ENCODE results near the gene SH3TC1.

SH3TC1 gene

DNA sequence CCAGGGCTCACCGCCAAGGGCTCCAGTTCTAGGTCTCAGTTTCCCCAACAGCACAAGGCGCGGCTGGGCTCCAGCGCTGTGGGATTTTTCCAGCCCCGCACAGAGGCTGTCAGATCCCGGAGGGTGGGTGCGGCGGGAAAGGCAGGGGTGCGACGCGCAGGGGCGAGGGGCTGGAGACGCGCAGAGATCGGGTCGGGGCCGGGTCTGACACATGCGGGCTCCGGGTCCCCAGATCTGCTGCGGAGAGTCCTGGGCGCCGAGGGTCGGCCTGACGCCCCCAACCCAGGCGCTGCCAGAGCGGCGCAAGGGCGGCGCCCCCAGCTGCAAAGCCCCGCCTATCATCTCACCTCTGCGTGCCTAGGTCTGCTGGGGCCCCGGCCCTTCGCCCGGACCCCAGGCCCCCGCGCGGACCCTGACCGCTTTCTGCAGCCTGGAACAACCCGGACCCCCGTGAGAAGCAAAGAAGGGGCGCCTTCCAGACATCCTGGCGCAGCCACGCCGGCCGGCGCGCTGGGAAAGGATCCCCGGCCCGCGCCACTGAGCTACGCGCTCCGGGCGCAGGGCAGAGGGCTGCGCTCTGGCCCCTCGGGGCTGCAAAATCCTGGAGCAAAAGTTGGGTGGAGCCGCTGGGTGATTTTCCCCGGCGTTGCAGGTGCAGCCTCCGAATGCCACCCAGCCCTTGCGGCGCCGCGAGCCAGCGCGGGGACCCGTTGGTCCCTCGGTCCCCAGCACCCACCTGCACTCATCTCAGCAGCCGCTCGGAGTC, 41.0 kb upstream of the SH3TC1 start:
- H3K27ac ChIP-seq (ENCODE audit: low read depth, low read length) = no peak overlapping the region
- H3K18ac ChIP-seq (ENCODE audit: low read length) = no peak overlapping the region
- peak overlapping the region; percentile 60 for H3K56ac ChIP-seq (ENCODE audit: low read length)
- no peaks in the 10 kb centered on the region for H3K79me2 ChIP-seq (ENCODE audit: control insufficient read depth, insufficient read depth, low read length)
- H2BK15ac ChIP-seq (replicated peaks; ENCODE audit: low read depth) = no peak overlapping the region
- no peak for DNase-seq
- no peak overlapping the region for H4K8ac ChIP-seq (ENCODE audit: low read depth, low read length)
- WGBS (ENCODE audit: extremely low coverage, insufficient coverage, low lambda C conversion rate) = no CpG with 5 or more reads among the region's 70 CpGs
- peaks cover 1% of the 10 kb centered on the region for H3K4me1 ChIP-seq (ENCODE audit: control insufficient read depth, low read depth, low read length)
- H3K27me3 ChIP-seq (ENCODE audit: insufficient read depth, low read length, poor library complexity) = peaks cover 15% of the 10 kb centered on the region
- H3K4ac ChIP-seq (ENCODE audit: low read depth, low read length) = no peak overlapping the region
- H2BK120ac ChIP-seq (ENCODE audit: low read depth, low read length) = no peak overlapping the region
- no peaks in the 10 kb centered on the region for H3K36me3 ChIP-seq (ENCODE audit: control insufficient read depth, insufficient read depth, low read length)
- H2AK5ac ChIP-seq (ENCODE audit: low read length) = no peak overlapping the region
- H3K4me2 ChIP-seq (ENCODE audit: low read length) = peak overlapping the region; percentile 78
- no peak overlapping the region for H4K5ac ChIP-seq (ENCODE audit: low read length)
- no peak overlapping the region for H3K9ac ChIP-seq (ENCODE audit: low read length)
- H2BK5ac ChIP-seq (ENCODE audit: low read length) = no peak overlapping the region
- no peak overlapping the region for H3K23ac ChIP-seq (ENCODE audit: low read length)
- no peaks in the 10 kb centered on the region for H3K79me1 ChIP-seq (ENCODE audit: low read length)
- no peak overlapping the region for H3K4me3 ChIP-seq (ENCODE audit: low read length)

DNA sequence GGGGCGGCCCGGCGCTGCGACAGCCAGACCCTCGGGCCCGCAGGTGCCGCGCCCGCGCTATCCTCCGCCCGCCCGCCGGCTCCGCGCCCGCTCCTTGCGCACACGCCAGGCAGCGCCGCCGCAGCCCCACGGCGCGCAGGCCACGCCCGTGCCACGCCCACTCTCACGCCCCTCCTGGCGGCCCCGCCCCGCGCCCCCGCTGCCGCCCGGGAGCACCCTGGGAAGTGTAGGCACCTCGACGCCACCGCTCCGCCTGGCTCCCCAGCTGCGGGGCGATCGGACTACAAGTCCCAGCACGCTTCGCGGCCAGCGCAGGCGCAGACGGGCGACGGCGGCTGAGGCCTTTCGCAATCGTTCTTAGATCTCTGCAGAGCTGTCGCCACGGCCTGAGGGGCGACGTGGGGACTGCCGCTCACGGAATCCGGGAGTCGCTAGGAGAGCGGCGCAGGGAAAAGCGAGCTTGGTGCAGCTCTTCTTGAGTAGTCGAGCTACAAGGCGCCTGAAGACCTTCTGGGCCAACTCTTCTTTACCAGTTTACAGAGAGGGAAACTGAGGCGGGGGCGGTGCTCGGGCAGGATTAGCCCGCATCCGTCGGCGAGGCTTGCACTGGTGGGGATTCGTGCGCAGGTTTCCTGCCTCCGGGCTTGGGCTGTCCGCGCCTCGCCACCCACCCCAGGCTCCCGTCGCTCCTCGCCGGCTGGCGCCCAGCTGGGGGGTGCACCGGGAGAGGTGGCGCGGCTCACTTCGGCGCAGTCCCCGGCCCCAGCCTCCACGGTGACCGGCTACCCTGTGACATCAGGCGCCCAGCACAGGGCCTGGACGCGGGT, 40.2 kb upstream of the SH3TC1 start, which contains the start of gene ABLIM2:
Gene ABLIM2, minus strand, starts transcription at position 104 of the 827 bp plus-strand sequence. CDS start 124 bp downstream, outside the sequence.
- Histone ChIP-seq H3K56ac (ENCODE audit: low read length) (peak within 1 kb of the TSS; percentile 80), H2BK15ac (replicated peaks; ENCODE audit: low read depth) (no peak within 1 kb of the TSS), H3K4me2 (ENCODE audit: low read length) (peak within 1 kb of the TSS; percentile 98), H2BK5ac (ENCODE audit: low read length) (no peak within 1 kb of the TSS), H3K23ac (ENCODE audit: low read length) (no peak within 1 kb of the TSS), H3K79me1 (ENCODE audit: low read length) (no peaks in the 10 kb centered on the region), H2AK5ac (ENCODE audit: low read length) (no peak within 1 kb of the TSS), H4K5ac (ENCODE audit: low read length) (no peak within 1 kb of the TSS), H3K27me3 (ENCODE audit: insufficient read depth, low read length, poor library complexity) (peaks cover 15% of the 10 kb centered on the region), H3K36me3 (ENCODE audit: control insufficient read depth, insufficient read depth, low read length) (no peaks in the 10 kb centered on the region), H3K4me3 (ENCODE audit: low read length) (peak within 1 kb of the TSS; percentile 67), H3K27ac (ENCODE audit: low read depth, low read length) (no peak within 1 kb of the TSS), H3K79me2 (ENCODE audit: control insufficient read depth, insufficient read depth, low read length) (no peaks in the 10 kb centered on the region), H3K18ac (ENCODE audit: low read length) (no peak within 1 kb of the TSS), H3K4ac (ENCODE audit: low read depth, low read length) (no peak within 1 kb of the TSS), H2BK120ac (ENCODE audit: low read depth, low read length) (no peak within 1 kb of the TSS), H4K8ac (ENCODE audit: low read depth, low read length) (no peak within 1 kb of the TSS), H3K9ac (ENCODE audit: low read length) (peak within 1 kb of the TSS; percentile 73), H3K4me1 (ENCODE audit: control insufficient read depth, low read depth, low read length) (peaks cover 1% of the 10 kb centered on the region)
- DNase-seq = peak; percentile 98
- WGBS (ENCODE audit: extremely low coverage, insufficient coverage, low lambda C conversion rate) = no CpG with 5 or more reads among the region's 96 CpGs

DNA sequence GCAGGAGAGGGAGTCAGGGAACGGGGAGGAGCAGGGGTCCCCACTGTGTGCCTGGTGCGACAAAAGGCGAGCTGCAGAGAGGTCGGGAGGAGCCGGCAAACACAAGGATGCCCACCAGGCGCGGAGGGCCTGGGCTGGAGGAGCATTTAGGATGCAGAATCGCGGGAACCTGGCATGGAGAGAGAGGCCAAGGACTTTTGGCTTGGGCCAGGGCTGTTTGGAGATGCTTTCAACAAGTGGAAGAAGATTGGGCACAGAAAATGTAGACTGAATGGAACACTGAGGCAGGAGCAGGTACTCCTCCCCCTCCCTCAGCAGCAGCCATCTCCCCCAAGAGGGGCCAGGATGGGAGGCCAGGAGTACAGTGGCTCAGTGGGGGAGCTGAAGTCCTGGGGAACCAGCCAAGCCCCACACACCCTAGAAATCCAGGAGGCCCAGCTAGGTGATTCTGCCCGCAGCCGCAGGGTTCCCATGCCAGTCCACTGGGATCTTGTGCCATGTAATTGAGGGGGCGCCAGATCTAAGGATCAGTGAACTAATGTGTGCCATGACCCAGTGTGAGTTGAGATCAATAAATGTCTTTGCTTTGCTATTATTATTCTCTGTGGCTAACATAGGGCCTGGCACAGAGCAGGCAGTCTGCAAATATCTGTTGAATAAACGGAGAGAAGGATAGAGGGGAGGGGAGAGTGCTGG, 39.4 kb upstream of the SH3TC1 start:
- Histone ChIP-seq H3K79me2 (ENCODE audit: control insufficient read depth, insufficient read depth, low read length) (no peaks in the 10 kb centered on the region), H3K18ac (ENCODE audit: low read length) (no peak overlapping the region), H4K8ac (ENCODE audit: low read depth, low read length) (no peak overlapping the region), H3K4ac (ENCODE audit: low read depth, low read length) (no peak overlapping the region), H3K9ac (ENCODE audit: low read length) (peak overlapping the region; percentile 73), H4K5ac (ENCODE audit: low read length) (no peak overlapping the region), H3K36me3 (ENCODE audit: control insufficient read depth, insufficient read depth, low read length) (no peaks in the 10 kb centered on the region), H3K4me2 (ENCODE audit: low read length) (peak overlapping the region; percentile 98), H3K27ac (ENCODE audit: low read depth, low read length) (no peak overlapping the region), H2BK15ac (replicated peaks; ENCODE audit: low read depth) (no peak overlapping the region), H3K79me1 (ENCODE audit: low read length) (no peaks in the 10 kb centered on the region), H3K4me3 (ENCODE audit: low read length) (no peak overlapping the region), H3K23ac (ENCODE audit: low read length) (no peak overlapping the region), H2BK120ac (ENCODE audit: low read depth, low read length) (no peak overlapping the region), H3K56ac (ENCODE audit: low read length) (peak overlapping the region; percentile 80), H2BK5ac (ENCODE audit: low read length) (no peak overlapping the region), H3K27me3 (ENCODE audit: insufficient read depth, low read length, poor library complexity) (peaks cover 15% of the 10 kb centered on the region), H3K4me1 (ENCODE audit: control insufficient read depth, low read depth, low read length) (peaks cover 1% of the 10 kb centered on the region), H2AK5ac (ENCODE audit: low read length) (no peak overlapping the region)
- no peak for DNase-seq
- no CpG with 5 or more reads among the region's 13 CpGs for WGBS (ENCODE audit: extremely low coverage, insufficient coverage, low lambda C conversion rate)

DNA sequence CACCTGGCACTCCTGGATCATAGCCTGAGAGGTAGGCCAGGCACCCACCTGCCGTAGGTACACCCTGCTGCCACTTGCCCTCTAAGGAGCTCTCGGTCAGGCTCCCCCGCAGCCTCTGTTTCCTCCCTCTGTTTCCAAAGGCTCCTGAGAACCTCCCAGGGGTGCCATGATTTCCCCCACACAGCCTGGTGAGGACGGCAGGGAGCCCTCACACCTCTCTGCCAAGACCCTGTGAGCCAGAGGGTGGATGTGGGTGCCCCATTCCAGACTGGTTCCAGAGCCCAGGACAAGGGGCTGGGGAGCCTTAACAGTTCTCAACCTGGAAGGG, 38.9 kb upstream of the SH3TC1 start:
- no peak overlapping the region for H2BK120ac ChIP-seq (ENCODE audit: low read depth, low read length)
- H3K27me3 ChIP-seq (ENCODE audit: insufficient read depth, low read length, poor library complexity) = peaks cover 15% of the 10 kb centered on the region
- H3K56ac ChIP-seq (ENCODE audit: low read length) = no peak overlapping the region
- peaks cover 1% of the 10 kb centered on the region for H3K4me1 ChIP-seq (ENCODE audit: control insufficient read depth, low read depth, low read length)
- no peak overlapping the region for H3K27ac ChIP-seq (ENCODE audit: low read depth, low read length)
- no peak overlapping the region for H3K18ac ChIP-seq (ENCODE audit: low read length)
- no peak overlapping the region for H4K5ac ChIP-seq (ENCODE audit: low read length)
- H3K4me2 ChIP-seq (ENCODE audit: low read length) = no peak overlapping the region
- no CpG with 5 or more reads among the region's 4 CpGs for WGBS (ENCODE audit: extremely low coverage, insufficient coverage, low lambda C conversion rate)
- no peak overlapping the region for H2BK15ac ChIP-seq (replicated peaks; ENCODE audit: low read depth)
- H3K23ac ChIP-seq (ENCODE audit: low read length) = no peak overlapping the region
- no peaks in the 10 kb centered on the region for H3K79me1 ChIP-seq (ENCODE audit: low read length)
- H3K36me3 ChIP-seq (ENCODE audit: control insufficient read depth, insufficient read depth, low read length) = no peaks in the 10 kb centered on the region
- no peak overlapping the region for H3K4me3 ChIP-seq (ENCODE audit: low read length)
- no peak overlapping the region for H2BK5ac ChIP-seq (ENCODE audit: low read length)
- DNase-seq = no peak
- H2AK5ac ChIP-seq (ENCODE audit: low read length) = no peak overlapping the region
- H3K9ac ChIP-seq (ENCODE audit: low read length) = no peak overlapping the region
- H3K79me2 ChIP-seq (ENCODE audit: control insufficient read depth, insufficient read depth, low read length) = no peaks in the 10 kb centered on the region
- no peak overlapping the region for H4K8ac ChIP-seq (ENCODE audit: low read depth, low read length)
- H3K4ac ChIP-seq (ENCODE audit: low read depth, low read length) = no peak overlapping the region

DNA sequence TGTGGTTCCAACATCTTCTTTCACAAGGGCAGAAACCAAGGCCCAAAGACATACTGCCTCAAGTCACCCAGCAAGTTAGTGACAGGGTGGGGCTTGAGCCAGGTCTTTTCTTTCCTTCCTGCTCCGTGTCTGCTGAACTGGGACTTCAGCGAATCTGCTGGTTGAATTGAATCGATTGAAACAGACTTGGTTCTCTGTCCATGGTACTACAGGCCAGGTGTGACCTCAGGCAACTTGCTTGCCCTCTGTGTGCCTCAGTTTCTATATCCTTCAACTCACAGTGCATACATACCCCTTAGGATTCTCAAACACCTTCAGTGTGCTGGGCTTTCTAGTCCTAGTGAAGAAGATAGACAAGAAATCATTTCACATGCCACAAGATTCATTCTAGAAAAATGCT, 38.5 kb upstream of the SH3TC1 start:
- Histone ChIP-seq H3K18ac (ENCODE audit: low read length) (no peak overlapping the region), H2AK5ac (ENCODE audit: low read length) (no peak overlapping the region), H3K79me2 (ENCODE audit: control insufficient read depth, insufficient read depth, low read length) (no peaks in the 10 kb centered on the region), H2BK5ac (ENCODE audit: low read length) (no peak overlapping the region), H3K79me1 (ENCODE audit: low read length) (no peaks in the 10 kb centered on the region), H2BK120ac (ENCODE audit: low read depth, low read length) (no peak overlapping the region), H3K9ac (ENCODE audit: low read length) (no peak overlapping the region), H4K5ac (ENCODE audit: low read length) (no peak overlapping the region), H3K27me3 (ENCODE audit: insufficient read depth, low read length, poor library complexity) (peaks cover 15% of the 10 kb centered on the region), H3K56ac (ENCODE audit: low read length) (no peak overlapping the region), H2BK15ac (replicated peaks; ENCODE audit: low read depth) (no peak overlapping the region), H3K36me3 (ENCODE audit: control insufficient read depth, insufficient read depth, low read length) (no peaks in the 10 kb centered on the region), H3K27ac (ENCODE audit: low read depth, low read length) (no peak overlapping the region), H4K8ac (ENCODE audit: low read depth, low read length) (no peak overlapping the region), H3K23ac (ENCODE audit: low read length) (no peak overlapping the region), H3K4ac (ENCODE audit: low read depth, low read length) (no peak overlapping the region), H3K4me3 (ENCODE audit: low read length) (no peak overlapping the region), H3K4me2 (ENCODE audit: low read length) (no peak overlapping the region), H3K4me1 (ENCODE audit: control insufficient read depth, low read depth, low read length) (peaks cover 1% of the 10 kb centered on the region)
- WGBS (ENCODE audit: extremely low coverage, insufficient coverage, low lambda C conversion rate) = no CpG with 5 or more reads among the region's 3 CpGs
- no peak for DNase-seq
